ENCODE results near the gene ITPR1.

The ITPR1 gene

GRCh38 chr3:4816718-4817117 lies 323.6 kb downstream of the ITPR1 start:
- DNase-seq (ENCODE audit: low spot score): no peak
- no peak for TF ChIP-seq CTCF (IDR thresholded peaks at IDR 0.05; ENCODE audit: extremely low read depth, missing control alignments)

GRCh38 chr3:4817128-4817527 lies 324.0 kb downstream of the ITPR1 start:
- no peak for DNase-seq (ENCODE audit: low spot score)
- no peak for TF ChIP-seq CTCF (IDR thresholded peaks at IDR 0.05; ENCODE audit: extremely low read depth, missing control alignments)

- TF ChIP-seq CTCF (IDR thresholded peaks at IDR 0.05; ENCODE audit: extremely low read depth, missing control alignments): no peak
These were observed 325.0 kb downstream of the ITPR1 start for GRCh38 chr3:4818164-4818563.

GRCh38 chr3:4818986-4819693 lies 326.0 kb downstream of the ITPR1 start:
- TF ChIP-seq CTCF (IDR thresholded peaks at IDR 0.05; ENCODE audit: extremely low read depth, missing control alignments): no peak
- DNase-seq (ENCODE audit: low spot score): no peak

More at GRCh38 chr3:4818164-4818563, 325.0 kb downstream of the ITPR1 start:
- no peak for DNase-seq (ENCODE audit: low spot score)

GRCh38 chr3:4819746-4820145 lies 326.6 kb downstream of the ITPR1 start:
- DNase-seq (ENCODE audit: low spot score): no peak
- no peak for TF ChIP-seq CTCF (IDR thresholded peaks at IDR 0.05; ENCODE audit: extremely low read depth, missing control alignments)

GRCh38 chr3:4820296-4821121 lies 327.4 kb downstream of the ITPR1 start:
- no peak for DNase-seq (ENCODE audit: low spot score)
- TF ChIP-seq CTCF (IDR thresholded peaks at IDR 0.05; ENCODE audit: extremely low read depth, missing control alignments): no peak

- no peak for DNase-seq (ENCODE audit: low spot score)
- no peak for TF ChIP-seq CTCF (IDR thresholded peaks at IDR 0.05; ENCODE audit: extremely low read depth, missing control alignments)
These were observed 328.2 kb downstream of the ITPR1 start for GRCh38 chr3:4821338-4821737.

All from GM20000 (cell line).